GM18517 (cell line): Measurements from ENCODE around the gene NUDT7.

Experiments
- ATAC-seq: cut with Tn5 transposase; IDR thresholded peaks from one replicate; pipeline ENCODE4 v1.9.1; 2021; ENCODE audit warnings: mild to moderate bottlenecking, moderate library complexity; ENCODE audit not compliant: unreplicated experiment

The NUDT7 gene

GRCh38 chr16:77723108-77723514 is 797 bp downstream of the NUDT7 start:
- peak; percentile 31 for ATAC-seq

GRCh38 chr16:77724174-77724573 is 1.9 kb downstream of the NUDT7 start:
- ATAC-seq: no peak

DNA sequence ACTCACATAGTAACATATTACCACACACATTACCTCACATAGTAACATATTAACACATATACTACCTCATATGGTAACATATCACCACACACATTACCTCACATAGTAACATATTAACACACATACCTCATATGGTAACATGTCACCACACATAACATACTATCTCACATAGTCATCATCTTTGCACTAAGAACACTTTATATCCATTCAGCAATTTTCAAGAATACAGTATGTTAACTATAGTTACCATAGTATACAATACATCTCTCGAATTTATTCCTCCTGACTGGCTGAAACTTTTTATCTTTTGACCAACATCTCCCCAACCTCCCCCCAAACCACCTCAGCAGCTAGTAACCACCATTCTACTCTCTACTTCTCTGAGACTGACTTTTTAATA is 7.6 kb downstream of the NUDT7 start:
- ATAC-seq: no peak

- no peak for ATAC-seq
Measured at GRCh38 chr16:77732241-77732946, 10.1 kb downstream of the NUDT7 start.

DNA sequence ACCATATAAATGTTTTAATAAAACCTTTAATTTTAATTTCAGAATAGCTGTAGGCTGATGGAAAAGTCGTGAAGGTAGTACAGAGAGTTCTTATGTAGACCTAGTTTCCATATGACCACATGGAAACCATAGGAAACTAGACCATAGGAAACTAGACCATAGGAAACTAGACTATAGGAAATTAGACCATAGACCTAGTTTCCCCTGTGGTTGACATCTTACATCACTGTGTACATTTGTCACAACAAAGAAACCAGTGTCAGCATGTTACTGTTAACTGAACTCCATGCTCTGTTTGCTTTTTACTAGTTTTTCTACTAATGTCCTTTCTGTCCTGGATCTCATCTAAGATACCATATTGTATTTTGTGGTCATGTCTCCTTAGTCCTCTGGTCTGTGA is 14.6 kb downstream of the NUDT7 start:
- no peak for ATAC-seq

DNA sequence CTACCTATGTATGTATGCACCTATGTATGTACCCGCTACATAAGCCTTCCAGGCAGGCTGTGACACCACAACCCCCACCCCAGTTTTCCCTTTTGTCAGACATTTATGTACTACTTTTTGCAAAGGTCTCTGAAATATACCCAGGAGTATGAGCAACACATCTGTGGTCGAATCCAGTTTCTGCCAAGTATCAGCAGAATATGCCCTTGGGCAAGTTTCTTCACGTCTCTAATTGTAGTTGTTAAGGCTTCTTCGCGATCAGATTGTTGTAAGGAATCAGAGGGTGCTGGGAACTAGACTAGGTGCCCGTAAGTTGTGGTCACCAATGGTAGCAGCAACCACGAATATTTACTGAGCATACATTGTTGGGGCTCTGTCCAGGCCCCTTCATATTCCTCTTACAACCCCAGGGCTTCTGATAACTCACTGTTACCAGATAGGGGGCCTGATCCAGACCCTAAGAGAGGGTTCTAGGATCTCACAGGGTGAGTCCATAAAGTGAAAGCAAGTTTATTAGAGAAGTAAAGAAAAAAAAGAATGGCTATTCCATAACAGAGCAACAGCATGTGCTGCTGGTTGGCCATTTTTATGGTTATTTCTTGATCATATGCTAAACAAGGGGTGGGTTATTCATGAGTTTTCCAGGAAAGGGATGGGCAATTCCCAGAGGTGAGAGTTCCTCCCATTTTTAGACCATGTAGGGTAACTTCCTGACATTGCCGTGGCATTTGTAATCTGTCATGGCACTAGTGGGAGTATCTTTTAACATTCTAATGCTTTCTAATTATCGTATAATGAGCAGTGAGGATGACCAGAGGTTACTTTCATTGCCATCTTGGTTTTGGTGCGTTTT is 16.6 kb downstream of the NUDT7 start:
- no peak for ATAC-seq

- ATAC-seq: no peak
Measured at GRCh38 chr16:77739559-77739892, 17.2 kb downstream of the NUDT7 start.

DNA sequence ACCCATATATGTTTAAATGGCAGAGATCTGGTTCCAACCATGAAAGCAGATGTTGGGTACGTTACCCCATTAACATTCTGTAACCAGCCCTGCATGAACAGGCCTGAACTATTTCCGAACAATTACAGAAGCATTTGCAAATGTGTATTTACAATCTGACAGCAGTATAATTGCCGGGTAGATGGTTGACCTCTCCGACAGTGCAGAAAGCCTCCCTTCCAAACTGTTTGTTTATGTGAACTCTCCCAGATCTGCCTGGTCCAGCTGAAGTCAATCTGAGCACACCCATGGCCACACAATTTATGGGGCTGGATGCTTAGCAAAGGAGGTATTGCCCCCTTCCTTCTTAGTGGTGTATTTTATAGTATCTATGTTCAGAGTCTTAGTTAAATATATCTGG is 21.8 kb downstream of the NUDT7 start:
- no peak for ATAC-seq

- no peak for ATAC-seq
Measured at GRCh38 chr16:77745972-77746371, 23.7 kb downstream of the NUDT7 start.

GRCh38 chr16:77748421-77749005 is 26.2 kb downstream of the NUDT7 start:
- ATAC-seq: no peak

- no peak for ATAC-seq
Measured at GRCh38 chr16:77749415-77749814, 27.1 kb downstream of the NUDT7 start.

- ATAC-seq: no peak
Measured at GRCh38 chr16:77758046-77758445, 35.7 kb downstream of the NUDT7 start.

DNA sequence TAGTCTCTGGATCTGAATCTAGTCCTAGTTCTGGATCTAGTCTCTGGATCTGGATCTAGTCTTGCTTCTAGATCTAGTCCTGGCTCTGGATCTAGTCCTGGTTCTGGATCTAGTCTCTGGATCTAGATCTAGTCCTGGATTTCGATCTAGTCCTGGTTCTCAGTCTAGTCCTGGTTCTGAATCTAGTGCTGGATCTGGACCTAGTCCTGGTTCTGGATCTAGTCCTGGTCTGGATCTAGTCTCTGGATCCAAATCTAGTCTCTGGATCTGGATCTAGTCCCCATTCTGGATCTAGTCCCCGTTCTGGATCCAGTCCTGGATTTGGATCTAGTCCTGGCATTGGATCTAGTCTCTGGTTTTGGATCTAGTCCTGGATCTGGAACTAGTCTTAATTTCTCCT is 36.2 kb downstream of the NUDT7 start:
- no peak for ATAC-seq

GRCh38 chr16:77759201-77759600 is 36.9 kb downstream of the NUDT7 start:
- ATAC-seq: no peak

DNA sequence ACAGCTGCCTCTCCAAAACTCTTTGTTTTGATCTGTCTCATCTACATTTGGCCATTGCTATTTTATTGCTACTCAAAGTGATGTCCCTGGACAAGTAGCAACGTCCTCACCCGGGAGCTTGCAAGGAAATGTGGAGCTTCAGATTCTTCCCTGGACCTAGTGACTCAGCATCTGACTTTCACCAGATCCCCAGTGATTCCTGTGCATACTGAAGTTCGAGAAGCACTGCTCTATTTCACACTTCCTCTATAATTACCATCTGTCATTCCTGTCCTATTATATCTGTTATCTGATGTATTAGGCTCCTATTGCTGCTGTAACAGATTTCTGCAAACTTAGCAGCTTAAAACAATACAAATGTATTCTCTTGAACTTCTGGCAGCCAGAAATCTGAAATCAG is 37.5 kb downstream of the NUDT7 start:
- ATAC-seq: no peak

DNA sequence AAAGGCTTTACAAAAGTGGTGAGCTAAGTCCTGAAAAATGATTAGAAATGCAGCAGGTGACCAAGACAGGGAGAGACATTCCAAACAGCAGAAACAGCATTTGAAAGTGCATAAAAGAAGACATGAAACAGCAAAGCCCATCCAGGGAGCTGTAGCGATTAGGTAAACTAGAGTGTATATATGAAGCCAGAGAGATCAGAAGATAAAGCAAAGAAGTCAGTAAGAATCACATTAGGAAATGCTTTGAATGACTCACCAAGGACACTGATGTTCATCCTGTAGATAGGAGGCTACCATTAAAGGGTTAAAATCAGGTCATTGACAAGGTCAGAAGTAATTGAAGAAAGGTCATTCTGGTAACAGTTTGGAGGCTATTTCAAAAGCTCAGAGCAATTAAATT is 38.5 kb downstream of the NUDT7 start:
- ATAC-seq: no peak

DNA sequence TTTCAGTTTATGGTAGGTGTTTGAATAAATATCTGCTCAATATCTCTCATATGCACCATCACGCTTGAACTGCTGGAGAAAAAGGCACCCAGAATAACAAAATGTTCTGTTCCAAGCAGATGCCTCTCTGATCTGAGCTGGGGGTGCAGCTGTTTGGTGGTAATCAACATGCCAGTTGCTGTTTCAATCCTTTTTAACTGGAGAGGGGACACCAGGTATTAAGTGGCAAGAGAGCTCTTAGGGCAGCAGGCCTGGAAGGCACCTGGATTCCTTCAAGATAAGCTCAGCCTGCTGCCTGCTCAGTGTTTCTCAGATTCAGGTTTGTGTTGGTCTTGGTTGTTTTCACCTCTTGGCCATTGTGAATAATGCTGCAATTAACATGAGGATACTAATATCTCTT is 38.9 kb downstream of the NUDT7 start:
- no peak for ATAC-seq

DNA sequence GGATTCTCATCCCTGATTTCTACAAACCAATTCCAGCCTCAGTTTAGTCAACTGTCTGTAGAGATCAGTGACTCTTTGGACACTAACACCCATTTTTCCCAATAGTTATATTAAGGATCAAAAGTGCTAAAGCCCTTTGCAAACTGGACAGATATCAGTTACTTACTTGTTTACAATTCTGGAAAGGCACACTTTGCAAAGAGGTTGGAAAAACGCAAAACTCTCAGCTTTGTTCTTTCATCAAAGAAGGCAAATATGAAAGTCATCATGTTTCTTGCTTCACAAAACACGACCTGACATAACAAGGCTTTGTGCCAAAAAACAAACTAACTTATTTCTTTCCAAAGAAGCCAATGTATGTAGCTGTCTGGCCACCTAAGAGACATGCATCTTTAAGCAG is 39.9 kb downstream of the NUDT7 start:
- ATAC-seq: no peak

GRCh38 chr16:77763994-77764393 is 41.7 kb downstream of the NUDT7 start:
- ATAC-seq: no peak

DNA sequence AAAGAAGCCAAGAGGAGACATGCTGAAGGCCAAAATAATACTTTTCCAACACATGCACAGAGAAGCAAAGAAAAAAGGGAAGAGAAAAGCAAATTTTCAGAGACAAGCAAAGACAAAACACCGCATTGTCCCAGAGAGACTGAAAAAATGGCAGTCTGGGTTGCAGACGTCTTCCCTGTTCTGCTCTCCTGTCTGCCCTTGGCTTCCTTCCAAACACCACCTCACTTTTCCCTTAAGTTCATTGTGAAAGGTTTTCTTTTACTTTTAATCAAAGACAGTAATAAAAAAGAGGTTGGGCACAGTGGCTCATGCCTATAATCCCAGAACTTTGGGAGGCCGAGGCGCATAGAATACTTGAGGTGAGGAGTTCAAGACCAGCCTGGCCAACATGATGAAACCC is 44.9 kb downstream of the NUDT7 start:
- ATAC-seq: no peak

DNA sequence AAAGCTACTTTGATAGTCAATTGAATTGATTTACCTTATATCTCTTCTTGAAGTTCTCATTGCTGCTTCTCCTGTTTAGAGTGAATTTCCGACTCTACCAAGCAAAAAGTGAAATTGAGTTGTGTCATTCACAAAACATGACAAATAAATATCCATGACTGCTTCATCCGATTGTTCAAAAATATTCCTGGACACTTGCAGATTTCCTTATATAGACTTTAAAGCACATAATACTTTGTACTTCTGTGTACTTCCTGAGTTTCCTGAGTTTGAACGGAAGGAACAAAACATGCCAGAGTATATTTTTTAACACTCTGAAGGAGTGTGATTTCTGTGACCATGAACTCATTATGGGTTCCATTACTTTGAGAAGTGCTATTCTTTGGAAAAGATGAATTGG is 45.5 kb downstream of the NUDT7 start:
- ATAC-seq: no peak
